Retinal pigment epithelial cell (primary cell): ENCODE data around the gene CINP.

Source experiments
- DNase-seq: peaks from one replicate; pipeline ENCODE4 v3.0.0-alpha.2; 2010; ENCODE audit warnings: low read depth
- H3K4me3 ChIP-seq: 2 replicates; pipeline ENCODE4 v1.5.1; 2011; ENCODE audit warnings: mild to moderate bottlenecking, low read length, control low read depth, moderate library complexity
- CTCF ChIP-seq: conservative IDR thresholded peaks from 2 replicates; pipeline ENCODE4 v1.5.1; 2011; ENCODE audit warnings: low read depth, low read length, control low read depth, inconsistent platforms

The CINP gene

GRCh38 chr14:102390064-102390855 is 27.6 kb upstream of the CINP start:
- no peak for TF ChIP-seq CTCF
- no peak overlapping the region for H3K4me3 ChIP-seq
- DNase-seq = peak; percentile 61

- TF ChIP-seq CTCF = no peak
- DNase-seq = no peak
- no peak overlapping the region for H3K4me3 ChIP-seq
Observed at GRCh38 chr14:102389246-102389645, 26.6 kb upstream of the CINP start.

GRCh38 chr14:102387086-102387485 is 24.4 kb upstream of the CINP start:
- no peak for TF ChIP-seq CTCF
- no peak overlapping the region for H3K4me3 ChIP-seq
- DNase-seq = no peak

GRCh38 chr14:102378830-102379229 is 16.1 kb upstream of the CINP start:
- TF ChIP-seq CTCF = no peak
- DNase-seq = no peak
- no peak overlapping the region for H3K4me3 ChIP-seq

GRCh38 chr14:102377696-102378095 is 15.0 kb upstream of the CINP start:
- H3K4me3 ChIP-seq = no peak overlapping the region
- no peak for TF ChIP-seq CTCF
- no peak for DNase-seq

GRCh38 chr14:102375119-102375518 is 12.4 kb upstream of the CINP start:
- no peak for TF ChIP-seq CTCF
- no peak overlapping the region for H3K4me3 ChIP-seq
- DNase-seq = no peak

GRCh38 chr14:102374264-102374663 is 11.6 kb upstream of the CINP start:
- H3K4me3 ChIP-seq = no peak overlapping the region
- TF ChIP-seq CTCF = no peak
- no peak for DNase-seq
